ENCODE measurements around the gene TRAPPC3L.

TRAPPC3L gene

DNA sequence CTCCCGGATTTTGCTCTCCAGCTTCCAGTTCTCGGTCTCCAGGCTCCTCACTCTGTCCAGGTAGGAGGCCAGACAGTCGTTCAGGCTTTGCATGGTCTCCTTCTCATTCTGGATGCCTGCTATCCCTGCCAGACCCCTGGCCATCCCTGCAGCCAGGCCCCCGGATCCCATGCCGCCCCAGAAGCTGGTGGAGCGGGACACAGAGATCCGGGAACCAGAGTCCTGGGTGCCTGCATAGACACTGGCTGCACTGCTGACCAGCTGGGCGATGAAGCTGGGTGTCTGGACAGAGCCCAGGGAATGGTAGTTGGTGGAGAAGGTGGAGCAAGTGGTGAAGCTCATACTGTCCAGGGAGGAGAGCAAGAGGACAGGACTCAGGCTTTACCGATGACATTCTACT, 87.2 kb downstream of the TRAPPC3L start:
- CTCF ChIA-PET: interaction anchor here (0.8 to 1.7 kb wide), 2 partner anchors 74 to 170 kb away, joined by 3 to 6 read pairs; no protein-coding TSS in a partner anchor
- no peak overlapping the region for H3K4me3 ChIP-seq (ENCODE audit: low read depth, low read length)
- TF ChIP-seq, protein P1, sequence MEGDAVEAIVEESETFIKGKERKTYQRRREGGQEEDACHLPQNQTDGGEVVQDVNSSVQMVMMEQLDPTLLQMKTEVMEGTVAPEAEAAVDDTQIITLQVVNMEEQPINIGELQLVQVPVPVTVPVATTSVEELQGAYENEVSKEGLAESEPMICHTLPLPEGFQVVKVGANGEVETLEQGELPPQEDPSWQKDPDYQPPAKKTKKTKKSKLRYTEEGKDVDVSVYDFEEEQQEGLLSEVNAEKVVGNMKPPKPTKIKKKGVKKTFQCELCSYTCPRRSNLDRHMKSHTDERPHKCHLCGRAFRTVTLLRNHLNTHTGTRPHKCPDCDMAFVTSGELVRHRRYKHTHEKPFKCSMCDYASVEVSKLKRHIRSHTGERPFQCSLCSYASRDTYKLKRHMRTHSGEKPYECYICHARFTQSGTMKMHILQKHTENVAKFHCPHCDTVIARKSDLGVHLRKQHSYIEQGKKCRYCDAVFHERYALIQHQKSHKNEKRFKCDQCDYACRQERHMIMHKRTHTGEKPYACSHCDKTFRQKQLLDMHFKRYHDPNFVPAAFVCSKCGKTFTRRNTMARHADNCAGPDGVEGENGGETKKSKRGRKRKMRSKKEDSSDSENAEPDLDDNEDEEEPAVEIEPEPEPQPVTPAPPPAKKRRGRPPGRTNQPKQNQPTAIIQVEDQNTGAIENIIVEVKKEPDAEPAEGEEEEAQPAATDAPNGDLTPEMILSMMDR (IDR thresholded peaks at IDR 0.05; ENCODE audit: insufficient read depth, low read length, missing control alignments): no peak
- DNase-seq (ENCODE audit: low read depth, low spot score): no peak
- POLR2A ChIA-PET: interaction anchor here (1.2 kb wide), 1 partner anchor 11 kb away, joined by 4 read pairs; no protein-coding TSS in a partner anchor

DNA sequence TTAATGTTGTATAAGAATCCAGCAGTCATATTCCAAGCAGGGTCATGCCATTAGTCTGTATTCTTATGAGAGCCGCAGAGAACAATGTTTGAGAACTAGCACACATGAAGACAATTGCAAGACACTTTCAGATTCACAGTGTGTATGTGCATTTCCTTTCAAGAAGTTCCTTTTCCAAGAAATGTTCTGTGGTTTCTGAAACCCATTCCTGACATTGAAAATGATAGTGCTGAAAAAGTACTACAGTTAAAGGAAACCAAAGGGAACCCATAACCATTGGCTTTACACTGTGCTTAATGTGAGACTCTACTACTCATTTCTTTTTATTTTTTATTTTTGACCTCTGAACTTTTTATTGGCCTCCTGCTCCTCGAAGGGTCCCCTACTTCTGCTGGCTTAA, 88.6 kb downstream of the TRAPPC3L start:
- TF ChIP-seq, protein P1 (IDR thresholded peaks at IDR 0.05; ENCODE audit: insufficient read depth, low read length, missing control alignments): no peak
- CTCF ChIA-PET: interaction anchor here (1.7 kb wide), 1 partner anchor 169 kb away, joined by 6 read pairs; no protein-coding TSS in a partner anchor
- POLR2A ChIA-PET: no interaction called here
- H3K4me3 ChIP-seq (ENCODE audit: low read depth, low read length): no peak overlapping the region
- no peak for DNase-seq (ENCODE audit: low read depth, low spot score)

DNA sequence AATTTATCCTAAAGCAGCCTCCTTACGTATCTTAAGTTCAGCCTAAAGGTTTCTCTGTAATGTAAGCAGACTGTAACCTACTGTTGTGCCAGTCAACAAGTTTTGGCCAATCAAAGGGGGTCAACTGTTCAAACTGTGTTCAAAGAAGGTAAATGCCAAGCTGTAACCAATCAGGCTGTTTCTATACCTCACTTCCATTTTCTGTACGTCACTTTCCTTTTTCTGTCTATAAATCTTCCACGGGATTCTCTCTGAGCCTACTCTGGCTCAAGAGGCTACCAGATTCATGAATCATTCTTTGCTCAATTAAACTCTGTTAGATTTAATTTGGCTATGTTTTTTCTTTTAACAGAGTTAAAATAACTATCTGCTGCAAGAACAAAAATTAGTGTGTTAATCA, 89.4 kb downstream of the TRAPPC3L start:
- DNase-seq (ENCODE audit: low read depth, low spot score): no peak
- ChIA-PET POLR2A (no interaction called here), CTCF (no interaction called here)
- no peak overlapping the region for H3K4me3 ChIP-seq (ENCODE audit: low read depth, low read length)
- TF ChIP-seq, protein P1 (IDR thresholded peaks at IDR 0.05; ENCODE audit: insufficient read depth, low read length, missing control alignments): no peak

DNA sequence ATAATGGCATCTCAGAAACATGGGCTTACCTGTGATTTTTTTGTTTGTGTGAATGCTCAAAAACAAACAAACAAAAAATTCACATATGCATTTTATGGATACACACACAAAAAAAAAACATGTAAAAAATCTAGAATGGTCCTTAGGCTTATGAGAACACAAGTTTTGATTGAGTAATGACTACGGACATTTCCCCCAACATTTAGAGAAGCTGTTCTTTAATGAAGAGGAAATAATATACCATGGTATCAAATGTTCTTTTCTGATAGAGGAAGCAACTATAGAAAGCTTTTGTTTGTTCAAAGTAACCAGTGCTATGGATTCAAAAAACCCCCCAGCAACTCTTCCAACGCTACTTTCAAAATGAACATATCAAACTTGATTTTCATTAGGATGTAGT, 93.0 kb downstream of the TRAPPC3L start:
- ChIA-PET CTCF (interaction anchor here (1.1 to 1.2 kb wide), 2 partner anchors 59 to 165 kb away, joined by 3 to 4 read pairs; partner anchors contain the start of gene CALHM5), POLR2A (no interaction called here)
- TF ChIP-seq, protein P1 (IDR thresholded peaks at IDR 0.05; ENCODE audit: insufficient read depth, low read length, missing control alignments): no peak
- no peak for DNase-seq (ENCODE audit: low read depth, low spot score)
- no peak overlapping the region for H3K4me3 ChIP-seq (ENCODE audit: low read depth, low read length)

DNA sequence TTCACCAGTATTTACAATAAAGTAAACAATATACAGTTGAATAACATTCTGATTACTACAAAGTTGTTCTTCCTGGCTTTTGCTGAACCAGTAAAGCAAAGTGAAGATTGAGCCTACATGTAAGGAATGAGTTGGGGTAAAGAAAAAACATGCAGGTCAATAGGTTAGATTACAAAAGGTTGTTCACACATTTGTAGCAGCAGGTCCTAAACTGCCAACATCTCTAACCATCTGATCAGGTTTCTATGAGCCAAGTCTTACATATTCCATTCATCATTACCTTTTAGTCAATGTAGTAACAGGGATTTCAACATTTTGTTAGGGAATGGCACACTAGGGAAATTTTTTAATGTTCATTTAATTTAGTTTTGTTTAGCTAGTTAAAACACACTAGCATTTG, 93.6 kb downstream of the TRAPPC3L start:
- ChIA-PET CTCF (interaction anchor here (1.1 to 1.2 kb wide), 3 partner anchors 12 to 183 kb away, joined by 3 read pairs; no protein-coding TSS in a partner anchor), POLR2A (no interaction called here)
- TF ChIP-seq, protein P1 (IDR thresholded peaks at IDR 0.05; ENCODE audit: insufficient read depth, low read length, missing control alignments): no peak
- H3K4me3 ChIP-seq (ENCODE audit: low read depth, low read length): no peak overlapping the region
- no peak for DNase-seq (ENCODE audit: low read depth, low spot score)

DNA sequence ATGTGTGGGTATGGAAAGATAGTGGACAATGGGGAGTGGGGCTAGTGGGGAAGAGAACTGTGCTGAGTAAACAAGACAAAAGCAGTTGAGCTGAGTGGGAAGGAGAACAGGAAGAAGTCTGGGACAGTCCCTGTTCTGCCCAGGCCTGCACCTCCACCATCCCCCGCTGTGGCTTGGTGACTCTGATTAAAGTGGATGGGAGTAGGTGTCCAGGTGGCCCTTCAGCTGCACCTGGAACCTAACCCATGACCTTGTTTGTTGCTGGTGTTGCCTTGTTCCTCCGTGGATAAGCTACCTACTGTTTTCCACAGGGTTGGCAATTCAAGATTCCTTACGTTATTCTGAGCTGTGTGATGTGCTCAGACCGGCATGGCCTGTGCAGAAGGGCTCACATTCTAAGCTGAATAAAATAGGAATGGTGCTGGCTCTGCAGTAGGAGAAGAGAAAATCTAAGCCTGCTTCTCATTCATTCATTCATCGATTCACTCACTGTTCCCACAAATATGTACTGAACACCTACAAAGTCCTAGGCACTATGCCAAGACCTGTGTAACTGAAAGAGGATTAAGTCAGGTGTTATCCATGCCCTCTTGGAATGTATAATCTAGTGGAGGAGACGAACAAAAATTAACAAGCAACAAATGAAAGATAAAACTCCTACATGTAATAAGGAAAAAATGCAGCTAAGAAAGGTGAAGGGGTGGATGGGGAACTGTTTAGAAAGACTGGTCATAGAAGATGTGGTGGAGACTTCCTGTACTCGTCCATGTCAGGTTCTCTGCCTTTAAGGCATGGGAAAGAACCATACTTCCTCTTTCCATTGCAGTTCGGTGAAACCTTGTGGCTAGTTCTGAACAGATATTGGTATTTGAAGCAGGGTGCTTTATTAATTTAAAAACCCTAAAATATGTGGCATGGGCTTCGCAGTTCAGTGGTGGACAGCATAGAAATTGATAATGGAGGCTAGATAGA, 94.4 kb downstream of the TRAPPC3L start:
- H3K4me3 ChIP-seq (ENCODE audit: low read depth, low read length): no peak overlapping the region
- no peak for DNase-seq (ENCODE audit: low read depth, low spot score)
- CTCF ChIA-PET: interaction anchor here (0.8 to 2.2 kb wide), 6 partner anchors 10 to 182 kb away, joined by 3 to 6 read pairs (median 3); partner anchors contain the start of gene CALHM6
- POLR2A ChIA-PET: no interaction called here
- TF ChIP-seq, protein P1 (IDR thresholded peaks at IDR 0.05; ENCODE audit: insufficient read depth, low read length, missing control alignments): no peak

Measured in AG04449 (cell line).